SK-N-SH (cell line): ENCODE measurements around the gene PLA2G12B.
"Not testable (repeated sequence)": the region's sequence is repeated elsewhere in the genome, so short reads cannot be mapped to it uniquely, and the experiment has no call there.

Experiments
- POLR2AphosphoS5 ChIP-seq: IDR thresholded peaks from 2 replicates; pipeline ENCODE4 v1.6.1; 2012; ENCODE audit warnings: low read depth, low read length
- RAD21 ChIP-seq: IDR thresholded peaks from 2 replicates; pipeline ENCODE4 v1.6.1; 2012; ENCODE audit warnings: mild to moderate bottlenecking, low read length
- RXRA ChIP-seq: IDR thresholded peaks from 2 replicates; pipeline ENCODE4 v1.4.0; 2012; ENCODE audit warnings: low read depth, mild to moderate bottlenecking, borderline replicate concordance
- SMC3 ChIP-seq: IDR thresholded peaks from 2 replicates; pipeline ENCODE4 v1.6.1; 2012; ENCODE audit warnings: low read depth, low read length, improper control_type of control experiment
- TF ChIP-seq, protein P1 (sequence below): IDR thresholded peaks from 2 replicates; pipeline ENCODE4; 2012

DNA sequence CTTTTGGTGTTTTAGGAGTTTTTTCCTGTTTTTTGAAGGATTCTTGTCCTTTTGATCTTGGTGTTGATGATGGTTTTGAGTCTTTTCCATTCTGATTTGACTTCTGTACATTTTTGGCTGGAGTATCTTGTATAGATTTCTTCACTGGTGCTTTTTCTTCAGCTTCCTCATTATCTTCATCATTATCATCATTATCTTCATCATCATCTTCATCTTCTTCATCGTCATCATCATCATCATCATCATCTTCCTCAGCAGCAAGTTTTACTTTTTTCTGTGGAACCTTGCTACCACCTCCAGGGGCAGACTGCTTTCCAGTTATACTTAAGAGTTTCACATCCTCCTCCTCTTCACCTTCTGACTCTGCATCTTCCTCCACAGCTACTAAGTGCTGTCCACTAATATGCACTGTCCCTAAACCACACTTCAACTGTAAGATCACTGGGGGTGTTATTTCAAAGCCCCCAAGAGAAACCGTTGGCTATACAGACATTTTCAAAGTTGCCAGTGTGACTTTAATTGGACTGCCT is 36.7 kb downstream of the PLA2G12B start:
- not testable (repeated sequence) for TF ChIP-seq RAD21, SMC3, POLR2AphosphoS5, RXRA
- TF ChIP-seq, protein P1, sequence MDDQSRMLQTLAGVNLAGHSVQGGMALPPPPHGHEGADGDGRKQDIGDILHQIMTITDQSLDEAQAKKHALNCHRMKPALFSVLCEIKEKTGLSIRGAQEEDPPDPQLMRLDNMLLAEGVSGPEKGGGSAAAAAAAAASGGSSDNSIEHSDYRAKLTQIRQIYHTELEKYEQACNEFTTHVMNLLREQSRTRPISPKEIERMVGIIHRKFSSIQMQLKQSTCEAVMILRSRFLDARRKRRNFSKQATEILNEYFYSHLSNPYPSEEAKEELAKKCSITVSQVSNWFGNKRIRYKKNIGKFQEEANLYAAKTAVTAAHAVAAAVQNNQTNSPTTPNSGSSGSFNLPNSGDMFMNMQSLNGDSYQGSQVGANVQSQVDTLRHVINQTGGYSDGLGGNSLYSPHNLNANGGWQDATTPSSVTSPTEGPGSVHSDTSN = not testable (repeated sequence)
